HepG2 (cell line): ENCODE results near the gene FNIP2. TPM values are rescaled to one million over a fixed set of nuclear protein-coding genes. Genes with fewer than 3 reads are reported as not detected.

ENCODE experiments used
- ERF ChIP-seq: IDR thresholded peaks from 2 replicates; pipeline ENCODE4 v1.6.1; 2018; ENCODE audit warnings: missing biosample characterization, missing genetic modification reagents
- FOXA1 ChIP-seq, 2 experiments: fragments of 450-650 bp in 1 of 2; sonication (generic) in 1 of 2; formaldehyde crosslinking in 1 of 2; IDR thresholded peaks; 2 replicates each; pipeline versions ENCODE4 v1.4.0 to v1.6.1; 2016 to 2020; ENCODE audit warnings: missing genetic modification reagents in 1 of 2
- GATA4 ChIP-seq: sonication (generic); IDR thresholded peaks from 2 replicates; pipeline ENCODE4 v1.6.1; 2016; ENCODE audit warnings: antibody characterized with exemption, low read depth, borderline replicate concordance
- KDM4B ChIP-seq: sonication (generic); formaldehyde crosslinking; IDR thresholded peaks from 2 replicates; pipeline ENCODE4 v1.4.0; 2020; ENCODE audit warnings: missing genetic modification reagents
- MTF1 ChIP-seq: sonication (generic); formaldehyde crosslinking; IDR thresholded peaks from 2 replicates; pipeline ENCODE4 v1.5.0; 2020; ENCODE audit warnings: missing genetic modification reagents
- NONO ChIP-seq, 2 experiments: fragments of 450-650 bp in 1 of 2; sonication (generic) in 1 of 2; formaldehyde crosslinking in 1 of 2; IDR thresholded peaks in 1 of 2; conservative IDR thresholded peaks in 1 of 2; 2 replicates each; pipeline versions ENCODE4 v1.6.1 to v1.8.0; 2017 to 2022; ENCODE audit warnings: mild to moderate bottlenecking in 1 of 2, missing genetic modification reagents in 1 of 2, moderate library complexity in 1 of 2
- RCOR2 ChIP-seq: IDR thresholded peaks from 2 replicates; pipeline ENCODE4 v1.6.1; 2016; ENCODE audit warnings: missing biosample characterization, missing genetic modification reagents
- RORA ChIP-seq: sonication (generic); formaldehyde crosslinking; IDR thresholded peaks from 2 replicates; pipeline ENCODE4 v1.5.0; 2020; ENCODE audit warnings: mild to moderate bottlenecking, missing genetic modification reagents, moderate library complexity
- RXRB ChIP-seq: IDR thresholded peaks from 2 replicates; pipeline ENCODE4 v1.6.1; 2016; ENCODE audit warnings: borderline replicate concordance, missing genetic modification reagents, missing compliant biosample characterization
- SALL1 ChIP-seq: sonication (generic); formaldehyde crosslinking; IDR thresholded peaks from 2 replicates; pipeline ENCODE4 v1.8.0; 2022; ENCODE audit warnings: mild to moderate bottlenecking, missing genetic modification reagents
- SRSF9 ChIP-seq: fragments of 200-400 bp; formaldehyde crosslinking; IDR thresholded peaks from 2 replicates; pipeline ENCODE4 v1.6.1; 2018; ENCODE audit warnings: borderline replicate concordance, mild to moderate bottlenecking, low read depth, low read length; ENCODE audit not compliant: insufficient read depth, poor library complexity, severe bottlenecking
- ZNF501 ChIP-seq: sonication (generic); formaldehyde crosslinking; IDR thresholded peaks from 2 replicates; pipeline ENCODE4 v1.5.1; 2020; ENCODE audit warnings: mild to moderate bottlenecking, moderate library complexity, missing genetic modification reagents
- ZNF557 ChIP-seq: sonication (generic); formaldehyde crosslinking; IDR thresholded peaks from 2 replicates; pipeline ENCODE4 v1.4.0; 2020; ENCODE audit warnings: missing genetic modification reagents
- ZNF607 ChIP-seq: sonication (generic); formaldehyde crosslinking; IDR thresholded peaks from 2 replicates; pipeline ENCODE4 v1.5.1; 2020; ENCODE audit warnings: missing genetic modification reagents, mild to moderate bottlenecking, borderline replicate concordance
- polyA plus RNA-seq, 8 experiments: library from polyadenylated mRNA; depleted of rRNA in 3 of 8; stranded (reverse) in 7 of 8; unstranded in 1 of 8; fragments of >200 nt; fragmentation: Illumina TruSeq in 4 of 8; extraction: Trizol in 4 of 8; gene quantifications; 2 replicates each; pipeline versions ENCODE4 v1.2.1 to v1.2.3, GENCODE V29; 2011 to 2016; ENCODE audit warnings: low read depth in 4 of 8, missing spikeins in 1 of 8, mixed read lengths in 1 of 8; ENCODE audit not compliant: insufficient read depth in 1 of 8
- total RNA-seq, 5 experiments: library from RNA; depleted of rRNA; stranded (reverse); fragments of >200 nt; fragmentation: Illumina TruSeq; extraction: Trizol; gene quantifications; 2 replicates each; pipeline ENCODE4 v1.2.3, GENCODE V29; 2016; ENCODE audit warnings: low read depth in 1 of 5
- TF ChIP-seq, protein P1 (sequence below): sonication (generic); formaldehyde crosslinking; IDR thresholded peaks from 2 replicates; pipeline ENCODE4 v1.4.0; 2020; ENCODE audit warnings: missing genetic modification reagents, borderline replicate concordance
- TF ChIP-seq, protein P2 (sequence below), 2 experiments: sonication (generic) in 1 of 2; formaldehyde crosslinking in 1 of 2; IDR thresholded peaks; 2 replicates each; pipeline versions ENCODE4 v1.4.0 to v1.6.1; 2016 to 2020; ENCODE audit warnings: borderline replicate concordance in 1 of 2, low read depth in 1 of 2, mild to moderate bottlenecking in 1 of 2, missing genetic modification reagents in 1 of 2

The FNIP2 gene
- total and polyA plus RNA-seq, 2 of the 13 experiments (the other 11 are each of a cell fraction or from before 2014, with no cell fraction given): 15.5 to 21.0 TPM

DNA sequence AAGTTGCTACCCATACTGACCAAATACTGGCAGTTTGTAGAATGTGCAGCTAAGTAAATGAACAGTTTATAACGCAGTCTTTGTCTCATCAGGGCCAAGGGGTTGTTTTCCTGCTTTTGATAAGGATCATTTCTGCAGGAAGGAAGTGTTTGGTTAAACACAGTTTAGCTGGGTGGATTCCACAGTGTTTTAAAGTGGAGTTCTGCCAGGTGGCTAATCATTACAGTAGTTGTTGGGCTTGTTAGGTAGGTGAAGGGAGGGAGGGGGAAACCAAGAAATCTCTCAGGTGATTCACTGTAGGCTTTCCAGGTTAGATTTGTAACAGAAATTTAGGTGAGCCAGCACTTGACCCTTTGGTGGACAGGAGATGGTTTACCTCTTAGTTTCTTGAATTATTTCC is 58.1 kb downstream of the FNIP2 start (continued):
- TF ChIP-seq RXRB (CRISPR knock-in tag): peak; percentile 90
- TF ChIP-seq NONO (IDR thresholded peaks at IDR 0.05): no peak
- no peak; the same call in 1 of the 2 replicates for TF ChIP-seq NONO (CRISPR knock-in tag; conservative IDR thresholded peaks at IDR 0.05)
- TF ChIP-seq KDM4B (CRISPR knock-in tag): peak; percentile 68; the same call in 1 of the 2 replicates
- no peak for TF ChIP-seq RORA
- no peak for TF ChIP-seq MTF1 (CRISPR knock-in tag)
- TF ChIP-seq, protein P1, sequence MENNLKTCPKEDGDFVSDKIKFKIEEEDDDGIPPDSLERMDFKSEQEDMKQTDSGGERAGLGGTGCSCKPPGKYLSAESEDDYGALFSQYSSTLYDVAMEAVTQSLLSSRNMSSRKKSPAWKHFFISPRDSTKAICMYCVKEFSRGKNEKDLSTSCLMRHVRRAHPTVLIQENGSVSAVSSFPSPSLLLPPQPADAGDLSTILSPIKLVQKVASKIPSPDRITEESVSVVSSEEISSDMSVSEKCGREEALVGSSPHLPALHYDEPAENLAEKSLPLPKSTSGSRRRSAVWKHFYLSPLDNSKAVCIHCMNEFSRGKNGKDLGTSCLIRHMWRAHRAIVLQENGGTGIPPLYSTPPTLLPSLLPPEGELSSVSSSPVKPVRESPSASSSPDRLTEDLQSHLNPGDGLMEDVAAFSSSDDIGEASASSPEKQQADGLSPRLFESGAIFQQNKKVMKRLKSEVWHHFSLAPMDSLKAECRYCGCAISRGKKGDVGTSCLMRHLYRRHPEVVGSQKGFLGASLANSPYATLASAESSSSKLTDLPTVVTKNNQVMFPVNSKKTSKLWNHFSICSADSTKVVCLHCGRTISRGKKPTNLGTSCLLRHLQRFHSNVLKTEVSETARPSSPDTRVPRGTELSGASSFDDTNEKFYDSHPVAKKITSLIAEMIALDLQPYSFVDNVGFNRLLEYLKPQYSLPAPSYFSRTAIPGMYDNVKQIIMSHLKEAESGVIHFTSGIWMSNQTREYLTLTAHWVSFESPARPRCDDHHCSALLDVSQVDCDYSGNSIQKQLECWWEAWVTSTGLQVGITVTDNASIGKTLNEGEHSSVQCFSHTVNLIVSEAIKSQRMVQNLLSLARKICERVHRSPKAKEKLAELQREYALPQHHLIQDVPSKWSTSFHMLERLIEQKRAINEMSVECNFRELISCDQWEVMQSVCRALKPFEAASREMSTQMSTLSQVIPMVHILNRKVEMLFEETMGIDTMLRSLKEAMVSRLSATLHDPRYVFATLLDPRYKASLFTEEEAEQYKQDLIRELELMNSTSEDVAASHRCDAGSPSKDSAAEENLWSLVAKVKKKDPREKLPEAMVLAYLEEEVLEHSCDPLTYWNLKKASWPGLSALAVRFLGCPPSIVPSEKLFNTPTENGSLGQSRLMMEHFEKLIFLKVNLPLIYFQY (CRISPR knock-in tag): peak; percentile 56; the same call in 1 of the 2 replicates
- 0 out of 2 replicates have a peak, but pooled peaks have one; percentile 14 for TF ChIP-seq ZNF501 (CRISPR knock-in tag)
- TF ChIP-seq RCOR2 (CRISPR knock-in tag): peak; percentile 75
- no peak for TF ChIP-seq FOXA1 (IDR thresholded peaks at IDR 0.05)
- peak; percentile 70; the same call in 1 of the 2 replicates for TF ChIP-seq FOXA1 (CRISPR knock-in tag; IDR thresholded peaks at IDR 0.05)
- TF ChIP-seq ZNF557 (CRISPR knock-in tag): 0 out of 2 replicates have a peak, but pooled peaks have one; percentile 34
- TF ChIP-seq, protein P2, sequence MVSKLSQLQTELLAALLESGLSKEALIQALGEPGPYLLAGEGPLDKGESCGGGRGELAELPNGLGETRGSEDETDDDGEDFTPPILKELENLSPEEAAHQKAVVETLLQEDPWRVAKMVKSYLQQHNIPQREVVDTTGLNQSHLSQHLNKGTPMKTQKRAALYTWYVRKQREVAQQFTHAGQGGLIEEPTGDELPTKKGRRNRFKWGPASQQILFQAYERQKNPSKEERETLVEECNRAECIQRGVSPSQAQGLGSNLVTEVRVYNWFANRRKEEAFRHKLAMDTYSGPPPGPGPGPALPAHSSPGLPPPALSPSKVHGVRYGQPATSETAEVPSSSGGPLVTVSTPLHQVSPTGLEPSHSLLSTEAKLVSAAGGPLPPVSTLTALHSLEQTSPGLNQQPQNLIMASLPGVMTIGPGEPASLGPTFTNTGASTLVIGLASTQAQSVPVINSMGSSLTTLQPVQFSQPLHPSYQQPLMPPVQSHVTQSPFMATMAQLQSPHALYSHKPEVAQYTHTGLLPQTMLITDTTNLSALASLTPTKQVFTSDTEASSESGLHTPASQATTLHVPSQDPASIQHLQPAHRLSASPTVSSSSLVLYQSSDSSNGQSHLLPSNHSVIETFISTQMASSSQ (IDR thresholded peaks at IDR 0.05; ENCODE audit: low read depth): peak; percentile 87
- TF ChIP-seq, protein P2 (CRISPR knock-in tag; IDR thresholded peaks at IDR 0.05; ENCODE audit: borderline replicate concordance): peak; percentile 89; the same call in 1 of the 2 replicates
- peak; percentile 47; the same call in 1 of the 2 replicates for TF ChIP-seq SALL1 (CRISPR knock-in tag)
- peak; percentile 52; the same call in 1 of the 2 replicates for TF ChIP-seq ZNF607 (CRISPR knock-in tag)
- TF ChIP-seq SRSF9: no peak
- peak; percentile 91; the same call in 1 of the 2 replicates for TF ChIP-seq GATA4
- peak; percentile 72; the same call in 1 of the 2 replicates for TF ChIP-seq ERF (CRISPR knock-in tag)
